ENCODE measurements around the gene MADD. TPM values are rescaled to one million over a fixed set of nuclear protein-coding genes. Genes with fewer than 3 reads are reported as not detected.

MADD gene
- total and polyA plus RNA-seq, 3 donors from 2014 or later, result 87.8 to 118 (median 103) TPM

DNA sequence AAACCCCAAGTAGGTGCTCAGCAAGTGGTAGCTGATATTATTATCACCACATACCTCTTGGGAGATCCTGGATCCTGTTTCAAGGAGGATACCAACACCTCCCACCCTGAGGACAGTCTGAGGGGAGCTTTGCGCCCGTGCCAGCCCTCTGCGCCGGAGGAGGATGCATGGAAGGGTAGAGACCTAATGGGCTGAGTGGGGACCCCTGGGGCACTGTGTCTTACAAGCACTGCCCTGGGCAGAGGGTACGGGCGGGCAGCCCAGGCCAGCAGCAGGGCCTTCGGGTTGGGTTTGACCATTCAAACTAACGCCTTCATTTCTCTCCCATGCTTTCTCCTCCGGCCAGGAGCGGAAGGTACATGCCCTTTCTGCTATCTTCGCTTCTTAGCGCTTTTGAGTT is 56.3 kb downstream of the MADD start:
- Histone ChIP-seq H3K27ac (no peak overlapping the region), H3K9me3 (no peaks in the 10 kb centered on the region), H3K36me3 (ENCODE audit: low read depth, missing control alignments) (no peaks in the 10 kb centered on the region), H3K4me1 (no peaks in the 10 kb centered on the region), H3K4me3 (no peak overlapping the region), H3K27me3 (no peaks in the 10 kb centered on the region)
- no peak for DNase-seq
- 94 to 99% methylated on average over 11 to 12 of the region's 12 CpGs for WGBS, 2 donors
- intact Hi-C loops (cut with DNase I; ENCODE audit: low total_unique reads), result no loop called here
- no peak for TF ChIP-seq POLR2A (IDR thresholded peaks at IDR 0.05)
- TF ChIP-seq, protein P1, sequence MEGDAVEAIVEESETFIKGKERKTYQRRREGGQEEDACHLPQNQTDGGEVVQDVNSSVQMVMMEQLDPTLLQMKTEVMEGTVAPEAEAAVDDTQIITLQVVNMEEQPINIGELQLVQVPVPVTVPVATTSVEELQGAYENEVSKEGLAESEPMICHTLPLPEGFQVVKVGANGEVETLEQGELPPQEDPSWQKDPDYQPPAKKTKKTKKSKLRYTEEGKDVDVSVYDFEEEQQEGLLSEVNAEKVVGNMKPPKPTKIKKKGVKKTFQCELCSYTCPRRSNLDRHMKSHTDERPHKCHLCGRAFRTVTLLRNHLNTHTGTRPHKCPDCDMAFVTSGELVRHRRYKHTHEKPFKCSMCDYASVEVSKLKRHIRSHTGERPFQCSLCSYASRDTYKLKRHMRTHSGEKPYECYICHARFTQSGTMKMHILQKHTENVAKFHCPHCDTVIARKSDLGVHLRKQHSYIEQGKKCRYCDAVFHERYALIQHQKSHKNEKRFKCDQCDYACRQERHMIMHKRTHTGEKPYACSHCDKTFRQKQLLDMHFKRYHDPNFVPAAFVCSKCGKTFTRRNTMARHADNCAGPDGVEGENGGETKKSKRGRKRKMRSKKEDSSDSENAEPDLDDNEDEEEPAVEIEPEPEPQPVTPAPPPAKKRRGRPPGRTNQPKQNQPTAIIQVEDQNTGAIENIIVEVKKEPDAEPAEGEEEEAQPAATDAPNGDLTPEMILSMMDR (IDR thresholded peaks at IDR 0.05), result no peak

DNA sequence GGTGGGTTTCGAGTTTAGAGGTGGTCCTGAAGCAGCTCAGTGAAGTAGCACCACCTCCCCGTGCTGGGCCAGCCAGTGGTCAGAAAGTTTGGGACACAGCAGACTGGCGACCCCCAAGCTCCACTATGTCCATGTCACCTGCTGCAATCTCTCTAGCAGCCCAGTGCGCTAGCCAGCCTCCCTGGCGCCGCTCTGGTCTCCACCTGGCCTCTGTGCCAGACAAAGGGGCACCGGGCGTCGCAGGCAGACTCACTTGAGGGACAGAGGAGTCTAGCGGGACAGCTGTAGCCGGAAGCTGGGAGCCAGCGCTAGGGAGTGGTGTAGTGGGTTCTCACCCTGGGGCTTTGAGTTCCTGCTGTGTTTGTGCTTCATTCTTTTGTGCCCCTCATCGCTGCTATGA is 57.1 kb downstream of the MADD start:
- H3K27me3 ChIP-seq, result no peaks in the 10 kb centered on the region
- TF ChIP-seq, protein P1 (IDR thresholded peaks at IDR 0.05), result no peak
- TF ChIP-seq POLR2A (IDR thresholded peaks at IDR 0.05), result no peak
- no peaks in the 10 kb centered on the region for H3K9me3 ChIP-seq
- no peak for DNase-seq
- no peaks in the 10 kb centered on the region for H3K36me3 ChIP-seq (ENCODE audit: low read depth, missing control alignments)
- H3K4me3 ChIP-seq, result no peak overlapping the region
- intact Hi-C loops (cut with DNase I; ENCODE audit: low total_unique reads), result no loop called here
- H3K27ac ChIP-seq, result no peak overlapping the region
- H3K4me1 ChIP-seq, result no peaks in the 10 kb centered on the region
- 97 to 98% methylated on average over 13 of the region's 13 CpGs for WGBS, 2 donors

DNA sequence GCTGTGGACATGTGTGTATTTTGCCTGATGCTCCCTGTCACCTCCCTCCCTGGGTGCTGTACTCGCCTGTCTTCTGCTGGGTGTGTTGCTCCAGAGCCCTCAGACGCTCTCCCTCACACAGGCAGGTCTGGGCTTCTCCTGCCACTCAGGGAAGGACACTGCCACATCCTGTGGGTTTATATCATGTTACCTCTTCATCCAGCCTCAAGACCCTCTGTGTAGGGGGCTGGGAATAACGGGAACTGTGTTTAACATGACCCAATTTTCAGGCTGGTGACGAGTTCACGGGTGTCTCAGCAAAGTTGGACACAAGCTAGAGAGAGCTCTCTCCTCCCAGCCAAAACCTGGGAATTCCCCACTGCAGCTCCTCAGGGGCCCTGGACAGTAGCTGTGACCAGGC is 58.0 kb downstream of the MADD start:
- WGBS, 2 donors, result 78 to 91% methylated on average over 4 to 5 of the region's 5 CpGs

DNA sequence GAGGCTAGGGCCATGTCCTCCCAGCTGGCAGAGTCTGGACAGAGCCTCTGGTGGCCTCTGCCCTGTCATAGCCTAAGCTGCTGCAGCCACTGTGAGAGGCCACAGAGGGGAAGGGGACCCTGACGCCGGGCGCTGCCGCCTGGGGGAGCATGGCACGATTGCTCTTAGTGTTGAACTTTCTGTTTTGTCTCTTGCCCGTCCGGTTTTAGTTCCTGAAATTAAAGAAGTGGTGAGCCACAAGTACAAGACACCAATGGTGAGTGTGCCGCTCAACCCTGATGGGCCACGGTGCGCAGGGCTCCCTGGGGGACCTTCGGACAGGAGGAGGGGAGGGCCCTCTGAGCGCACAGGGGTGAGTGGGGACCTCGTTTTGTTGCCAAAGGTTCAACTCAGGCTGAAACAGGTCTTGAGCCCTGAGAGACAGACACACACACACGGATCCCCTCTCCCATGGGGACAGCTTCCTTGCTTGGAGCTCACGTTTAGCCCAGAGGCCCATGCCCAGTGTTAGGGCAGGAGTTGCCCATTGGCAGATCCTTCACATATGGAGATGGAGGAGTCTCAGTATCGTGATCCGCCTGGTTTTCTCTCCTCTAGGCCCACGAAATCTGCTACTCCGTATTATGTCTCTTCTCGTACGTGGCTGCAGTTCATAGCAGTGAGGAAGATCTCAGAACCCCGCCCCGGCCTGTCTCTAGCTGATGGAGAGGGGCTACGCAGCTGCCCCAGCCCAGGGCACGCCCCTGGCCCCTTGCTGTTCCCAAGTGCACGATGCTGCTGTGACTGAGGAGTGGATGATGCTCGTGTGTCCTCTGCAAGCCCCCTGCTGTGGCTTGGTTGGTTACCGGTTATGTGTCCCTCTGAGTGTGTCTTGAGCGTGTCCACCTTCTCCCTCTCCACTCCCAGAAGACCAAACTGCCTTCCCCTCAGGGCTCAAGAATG is 58.8 kb downstream of the MADD start:
- TF ChIP-seq, protein P1 (IDR thresholded peaks at IDR 0.05), result no peak
- TF ChIP-seq POLR2A (IDR thresholded peaks at IDR 0.05), result no peak
- 88 to 89% methylated on average over 19 to 29 of the region's 29 CpGs for WGBS, 2 donors
- no peak overlapping the region for H3K27ac ChIP-seq
- intact Hi-C loops (cut with DNase I; ENCODE audit: low total_unique reads), result no loop called here
- H3K36me3 ChIP-seq (ENCODE audit: low read depth, missing control alignments), result no peaks in the 10 kb centered on the region
- H3K4me3 ChIP-seq, result no peak overlapping the region
- no peaks in the 10 kb centered on the region for H3K27me3 ChIP-seq
- no peak for DNase-seq
- H3K4me1 ChIP-seq, result no peaks in the 10 kb centered on the region
- H3K9me3 ChIP-seq, result no peaks in the 10 kb centered on the region

More for the DNA sequence above, 58.0 kb downstream of the MADD start:
- no peak for DNase-seq
- Histone ChIP-seq H3K4me3 (no peak overlapping the region), H3K9me3 (no peaks in the 10 kb centered on the region), H3K27me3 (no peaks in the 10 kb centered on the region), H3K4me1 (no peaks in the 10 kb centered on the region), H3K36me3 (ENCODE audit: low read depth, missing control alignments) (no peaks in the 10 kb centered on the region), H3K27ac (no peak overlapping the region)
- TF ChIP-seq, protein P1 (IDR thresholded peaks at IDR 0.05), result no peak
- no peak for TF ChIP-seq POLR2A (IDR thresholded peaks at IDR 0.05)
- intact Hi-C loops (cut with DNase I; ENCODE audit: low total_unique reads), result no loop called here
